ENCODE results near the gene TRHDE. TPM values are rescaled to one million over a fixed set of nuclear protein-coding genes. Genes with fewer than 3 reads are reported as not detected.

Gene TRHDE
- total and polyA plus RNA-seq, 2 of the 13 experiments (the other 11 are each of a cell fraction or from before 2014, with no cell fraction given): not detected

DNA sequence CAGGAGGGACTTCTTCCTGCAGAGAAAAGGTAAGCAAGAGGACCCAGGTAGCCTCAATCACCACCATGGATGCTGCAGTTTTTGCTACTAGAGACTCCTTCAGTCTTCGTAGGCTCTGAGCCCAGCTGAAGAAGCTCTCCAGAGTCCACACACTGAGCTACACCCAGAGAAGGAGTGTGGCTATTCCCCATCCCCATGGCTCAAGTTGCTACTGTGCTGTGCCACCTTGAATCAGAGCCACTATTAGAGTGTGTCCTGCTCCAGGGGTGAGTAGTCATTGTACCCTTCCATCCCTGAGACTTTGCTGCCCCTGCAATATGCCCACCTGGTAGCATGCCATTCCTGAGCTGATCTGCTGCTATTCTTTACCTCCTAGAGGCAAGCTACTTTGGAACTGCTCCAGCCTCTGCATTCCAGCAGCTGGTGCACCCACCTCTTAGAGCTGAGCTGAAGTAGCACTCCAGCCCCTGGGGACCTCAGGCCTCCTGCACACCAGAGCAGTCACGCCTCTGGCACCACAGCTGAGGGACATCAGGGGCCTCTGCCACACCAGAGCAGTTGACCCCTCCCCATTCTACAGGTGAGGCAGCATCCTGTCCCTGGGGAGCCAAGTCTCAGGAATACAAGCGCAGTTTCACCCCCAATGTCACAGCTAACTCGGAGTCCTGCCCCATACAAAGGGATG, 213.0 kb downstream of the TRHDE start (continued):
- TF ChIP-seq CAMTA2 (CRISPR knock-in tag; IDR thresholded peaks at IDR 0.05; ENCODE audit: borderline replicate concordance): no peak
- TF ChIP-seq ZNF761 (CRISPR knock-in tag; conservative IDR thresholded peaks at IDR 0.05): no peak
- no peak for TF ChIP-seq GATA4 (IDR thresholded peaks at IDR 0.05; ENCODE audit: borderline replicate concordance, low read depth)
- TF ChIP-seq ZNF329 (CRISPR knock-in tag; IDR thresholded peaks at IDR 0.05; ENCODE audit: low read depth): no peak

DNA sequence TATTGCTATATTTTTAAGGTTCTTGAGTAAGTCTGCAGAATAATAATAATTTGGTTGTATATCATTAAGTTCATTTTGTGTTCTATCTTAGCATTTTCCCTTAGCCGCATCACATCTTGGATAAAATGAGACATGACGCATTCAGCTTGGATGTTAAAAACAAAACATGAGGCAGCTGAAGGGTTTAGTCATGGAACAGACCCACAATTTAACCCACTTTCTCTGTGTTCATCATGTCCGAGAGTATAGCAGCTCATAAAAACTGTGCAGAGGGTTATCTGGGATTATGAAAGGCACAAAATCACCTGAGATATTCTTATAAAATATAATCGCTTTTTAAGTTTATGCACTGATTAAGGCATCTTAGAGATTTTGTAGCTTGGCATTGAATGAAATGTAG, 219.3 kb downstream of the TRHDE start:
- Histone ChIP-seq H4K20me1 (ENCODE audit: insufficient read depth, low read length) (no peaks in the 10 kb centered on the region), H2AFZ (ENCODE audit: low read length) (no peak overlapping the region), H3K9me3 (ENCODE audit: low read length) (peaks cover 8% of the 10 kb centered on the region; the same call in 1 of the 2 replicates), H3K9ac (ENCODE audit: insufficient read depth, low read depth, low read length) (no peak overlapping the region), H3K27me3 (ENCODE audit: control insufficient read depth in 1 of 2, insufficient read depth in 2 of 2, low read length in 2 of 2) (no peaks in the 10 kb centered on the region), H3K36me3 (replicated peaks in 1 of 2; ENCODE audit: control insufficient read depth in 1 of 2, insufficient read depth in 2 of 2, low read length in 2 of 2) (no peaks in the 10 kb centered on the region), H3K27ac (ENCODE audit: extremely low read length, insufficient read depth, low read length) (no peak overlapping the region), H3K4me1 (ENCODE audit: insufficient read depth, low read length) (no peaks in the 10 kb centered on the region), H3K4me2 (ENCODE audit: low read depth, low read length) (no peak overlapping the region), H3K79me2 (ENCODE audit: insufficient read depth, low read length) (no peaks in the 10 kb centered on the region), H3K4me3 (replicated peaks in 1 of 3; ENCODE audit: insufficient read depth in 1 of 3, low read depth in 2 of 3, low read length in 3 of 3) (no peak overlapping the region)
- ChIA-PET CTCF (ENCODE audit: low intra/inter-chr PET ratio, low total read pairs) (no interaction called here), POLR2A (no interaction called here)
- DNase-seq (ENCODE audit: low spot score) (no peak), FAIRE-seq (no peak), ATAC-seq (no peak)
- intact Hi-C loops (cut with micrococcal nuclease; ENCODE audit: unreplicated experiment) (no loop called here), in situ Hi-C loops (cut with HindIII; ENCODE audit: extremely low pct_ligation_motif_present, low pct_unique_long_range_greater_than_20kb) (no loop called here)
- BruUV-seq (replicated peaks): no TSS peak
- TF ChIP-seq ZSCAN21 (CRISPR knock-in tag; IDR thresholded peaks at IDR 0.05; ENCODE audit: borderline replicate concordance) (no peak), ATM (IDR thresholded peaks at IDR 0.05; ENCODE audit: borderline replicate concordance) (no peak), ZNF878 (CRISPR knock-in tag; IDR thresholded peaks at IDR 0.05) (no peak), SALL1 (CRISPR knock-in tag; IDR thresholded peaks at IDR 0.05) (no peak), ZNF274 (CRISPR knock-in tag; IDR thresholded peaks at IDR 0.05) (no peak), FOXA1 (IDR thresholded peaks at IDR 0.05) (no peak), FOXA1 (CRISPR knock-in tag; IDR thresholded peaks at IDR 0.05) (no peak), SSRP1 (CRISPR knock-in tag; IDR thresholded peaks at IDR 0.05) (no peak), MXD3 (CRISPR knock-in tag; IDR thresholded peaks at IDR 0.05) (no peak), ZNF33B (CRISPR knock-in tag; IDR thresholded peaks at IDR 0.05) (no peak), ZNF674 (CRISPR knock-in tag; IDR thresholded peaks at IDR 0.05; ENCODE audit: low read depth) (no peak)
- TF ChIP-seq, protein P1, sequence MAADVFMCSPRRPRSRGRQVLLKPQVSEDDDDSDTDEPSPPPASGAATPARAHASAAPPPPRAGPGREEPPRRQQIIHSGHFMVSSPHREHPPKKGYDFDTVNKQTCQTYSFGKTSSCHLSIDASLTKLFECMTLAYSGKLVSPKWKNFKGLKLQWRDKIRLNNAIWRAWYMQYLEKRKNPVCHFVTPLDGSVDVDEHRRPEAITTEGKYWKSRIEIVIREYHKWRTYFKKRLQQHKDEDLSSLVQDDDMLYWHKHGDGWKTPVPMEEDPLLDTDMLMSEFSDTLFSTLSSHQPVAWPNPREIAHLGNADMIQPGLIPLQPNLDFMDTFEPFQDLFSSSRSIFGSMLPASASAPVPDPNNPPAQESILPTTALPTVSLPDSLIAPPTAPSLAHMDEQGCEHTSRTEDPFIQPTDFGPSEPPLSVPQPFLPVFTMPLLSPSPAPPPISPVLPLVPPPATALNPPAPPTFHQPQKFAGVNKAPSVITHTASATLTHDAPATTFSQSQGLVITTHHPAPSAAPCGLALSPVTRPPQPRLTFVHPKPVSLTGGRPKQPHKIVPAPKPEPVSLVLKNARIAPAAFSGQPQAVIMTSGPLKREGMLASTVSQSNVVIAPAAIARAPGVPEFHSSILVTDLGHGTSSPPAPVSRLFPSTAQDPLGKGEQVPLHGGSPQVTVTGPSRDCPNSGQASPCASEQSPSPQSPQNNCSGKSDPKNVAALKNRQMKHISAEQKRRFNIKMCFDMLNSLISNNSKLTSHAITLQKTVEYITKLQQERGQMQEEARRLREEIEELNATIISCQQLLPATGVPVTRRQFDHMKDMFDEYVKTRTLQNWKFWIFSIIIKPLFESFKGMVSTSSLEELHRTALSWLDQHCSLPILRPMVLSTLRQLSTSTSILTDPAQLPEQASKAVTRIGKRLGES (CRISPR knock-in tag; IDR thresholded peaks at IDR 0.05; ENCODE audit: borderline replicate concordance): no peak
- WGBS (ENCODE audit: low lambda C conversion rate): 22% methylated on average over 4 of the region's 4 CpGs
